HG02938 (cell line): ENCODE data around the gene AP1G1.
"Not testable (repeated sequence)": the region's sequence is repeated elsewhere in the genome, so short reads cannot be mapped to it uniquely, and the experiment has no call there.

ENCODE experiments used
- ATAC-seq: cut with Tn5 transposase; IDR thresholded peaks from one replicate; pipeline ENCODE4 v1.9.1; 2021; ENCODE audit warnings: mild to moderate bottlenecking, moderate library complexity; ENCODE audit not compliant: unreplicated experiment

The AP1G1 gene

DNA sequence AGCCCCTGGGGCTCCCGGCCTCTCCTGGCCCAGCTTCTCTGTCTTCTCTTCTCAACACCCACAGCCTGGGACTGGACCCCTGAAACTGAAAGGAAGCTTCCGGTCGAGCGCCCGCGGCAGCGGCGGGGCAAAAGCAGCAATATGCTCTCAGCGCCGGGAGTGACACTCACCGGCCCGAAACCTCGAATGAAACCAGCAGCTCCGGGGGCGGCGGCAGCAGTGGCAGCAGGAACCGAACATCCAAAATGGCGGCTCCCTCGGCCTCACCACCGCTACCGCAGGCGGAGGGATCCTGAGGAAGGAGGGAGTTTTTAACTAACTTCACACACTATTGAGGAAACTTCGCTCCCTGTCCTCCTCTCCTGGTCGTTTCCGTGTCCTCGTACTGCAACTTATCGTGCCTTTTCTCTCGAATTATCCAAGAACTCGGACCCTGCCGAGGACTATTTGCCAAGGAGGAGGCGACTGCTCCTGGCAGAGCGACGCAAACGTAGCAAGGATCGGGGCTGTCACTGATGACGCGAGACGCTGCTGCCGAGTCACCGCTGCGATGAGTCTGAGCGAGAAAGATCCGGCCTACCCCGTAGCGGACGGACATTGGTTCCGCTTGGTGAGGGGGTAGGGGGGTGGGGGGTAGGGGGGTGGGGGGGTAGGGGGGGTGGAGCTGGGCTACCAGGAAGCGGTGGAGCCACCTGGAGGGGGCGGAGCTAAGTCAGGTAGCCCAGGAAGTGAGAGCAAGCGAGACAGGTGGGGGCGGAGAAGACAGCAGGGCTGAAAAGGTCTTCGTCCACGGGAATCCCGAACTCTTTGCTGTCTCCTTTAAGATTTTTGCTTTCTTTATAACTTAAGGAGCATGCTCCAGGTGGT lies at the start of gene AP1G1:
Gene AP1G1, minus strand, starts transcription at position 242 of the 867 bp plus-strand sequence. CDS start 19,355 bp downstream, outside the sequence.
- peak; percentile 69 for ATAC-seq

DNA sequence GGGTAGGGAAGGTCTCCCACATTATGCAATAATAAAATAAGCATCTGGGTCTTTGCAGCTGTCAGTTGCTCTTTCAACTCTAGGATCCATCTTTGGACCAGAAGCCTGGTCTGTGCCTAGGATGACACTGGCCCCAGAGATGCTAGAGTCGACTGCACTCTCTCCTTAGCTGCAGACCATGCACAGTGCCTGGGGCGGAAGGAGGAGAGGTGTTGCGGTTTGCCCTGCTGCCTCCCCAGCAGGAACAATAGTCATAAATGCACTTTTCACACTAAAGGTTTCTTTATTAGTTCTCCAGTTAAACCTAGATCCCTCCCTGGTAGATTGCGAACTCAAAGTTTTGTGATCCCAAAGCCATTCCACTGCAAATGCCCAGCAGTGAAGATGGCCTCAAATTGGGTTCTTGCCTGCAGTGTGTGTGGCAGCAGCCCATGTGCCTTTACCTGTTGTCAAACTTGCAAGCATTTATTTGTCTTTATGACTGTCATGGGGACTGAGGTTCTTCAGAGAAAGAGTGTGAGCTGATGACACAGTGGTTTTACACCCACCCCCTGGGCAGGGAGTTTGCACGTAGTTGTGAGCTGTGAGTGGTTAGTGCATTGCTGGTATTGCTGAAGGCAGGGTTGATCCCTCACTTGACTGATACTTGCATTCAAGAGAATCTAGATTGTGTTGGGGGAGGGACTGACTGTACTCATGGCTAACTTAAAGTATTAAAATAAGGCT lies 47.5 kb upstream of the AP1G1 start:
- no peak for ATAC-seq

DNA sequence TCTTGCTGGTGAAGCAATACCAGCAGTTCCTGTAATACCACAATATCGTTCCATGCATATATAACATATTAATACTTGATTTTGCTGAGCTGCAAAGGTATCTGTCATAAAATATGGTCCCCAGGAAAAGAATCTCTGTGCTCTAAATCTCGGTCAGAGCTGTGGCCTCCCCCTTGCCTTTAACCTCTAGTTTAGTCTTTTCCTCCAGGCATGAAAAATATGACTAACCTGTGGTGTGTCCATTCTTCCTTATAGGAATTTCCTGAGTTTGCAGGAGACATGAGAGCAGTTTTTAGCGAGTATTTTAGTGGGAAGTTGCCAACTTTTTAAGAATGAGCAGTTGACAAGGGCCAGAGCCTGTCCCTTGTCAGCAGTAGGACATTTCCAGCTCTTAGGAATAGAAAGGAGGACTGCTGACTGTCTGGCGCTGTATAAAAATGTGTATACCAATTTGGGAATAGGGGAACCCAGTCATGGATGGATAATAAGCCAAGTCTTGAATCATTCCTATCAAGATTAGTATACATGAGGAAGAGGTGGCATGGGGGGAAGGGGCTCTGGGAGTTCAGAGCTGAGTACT lies 45.8 kb upstream of the AP1G1 start:
- ATAC-seq = no peak

DNA sequence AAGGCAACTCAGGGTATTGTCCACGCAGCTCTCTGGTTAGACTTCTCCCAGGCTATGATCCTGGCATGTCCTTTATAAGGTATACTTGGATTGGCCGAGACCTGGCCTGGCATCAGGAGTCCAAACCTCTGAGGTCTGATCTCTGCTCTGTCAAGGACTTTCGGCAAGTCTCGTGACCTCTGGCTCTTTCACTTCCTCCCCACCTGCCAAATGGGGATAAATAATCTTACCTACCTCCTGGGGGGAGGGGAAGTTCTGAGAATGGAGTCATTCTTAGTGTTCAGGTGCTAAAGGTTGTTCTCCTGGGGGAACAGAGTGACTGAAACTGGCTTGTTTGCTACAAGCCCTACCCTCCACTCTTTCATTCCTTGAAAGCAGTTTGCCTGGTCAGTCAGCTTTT lies 44.8 kb upstream of the AP1G1 start:
- ATAC-seq = peak; percentile 51

DNA sequence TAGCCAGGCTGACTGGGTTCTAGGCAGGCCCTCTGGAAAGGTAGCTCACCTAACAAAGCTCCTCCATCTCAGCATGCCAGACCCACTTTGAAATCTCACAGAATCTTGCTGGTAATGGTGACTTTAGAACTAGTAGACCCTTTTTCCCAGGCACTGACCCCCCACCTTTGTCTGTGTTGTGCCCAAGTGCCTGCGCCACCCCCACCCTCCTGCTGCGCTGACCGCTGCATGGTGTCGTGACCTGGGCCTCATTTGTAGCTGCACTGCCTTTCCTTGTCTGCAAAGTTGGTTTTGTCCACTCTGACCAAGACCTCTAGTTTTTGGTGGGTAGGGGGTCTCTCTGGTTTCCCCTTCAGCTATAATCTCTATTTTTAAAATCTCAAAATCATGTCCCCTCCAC lies 43.9 kb upstream of the AP1G1 start:
- no peak for ATAC-seq

DNA sequence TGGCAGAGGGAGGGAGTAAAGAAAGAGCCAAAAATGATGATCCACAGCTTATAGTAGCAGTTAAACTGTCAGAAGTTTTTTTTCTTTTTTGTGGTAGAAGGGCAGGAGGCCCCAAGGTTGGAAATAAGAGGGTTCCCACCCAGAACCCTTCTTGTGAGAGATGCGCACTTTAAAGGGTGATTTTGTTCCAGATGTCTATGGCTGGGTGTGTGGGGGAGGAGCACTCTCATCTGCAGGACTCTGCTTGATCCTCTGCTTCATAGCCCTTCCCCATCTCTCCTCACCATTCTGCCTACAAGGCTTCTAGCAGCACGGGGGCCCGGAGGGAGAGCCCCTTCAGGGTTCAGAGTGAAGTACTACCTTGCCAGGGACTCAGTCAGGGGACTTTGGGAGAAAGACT lies 43.5 kb upstream of the AP1G1 start:
- ATAC-seq = no peak

DNA sequence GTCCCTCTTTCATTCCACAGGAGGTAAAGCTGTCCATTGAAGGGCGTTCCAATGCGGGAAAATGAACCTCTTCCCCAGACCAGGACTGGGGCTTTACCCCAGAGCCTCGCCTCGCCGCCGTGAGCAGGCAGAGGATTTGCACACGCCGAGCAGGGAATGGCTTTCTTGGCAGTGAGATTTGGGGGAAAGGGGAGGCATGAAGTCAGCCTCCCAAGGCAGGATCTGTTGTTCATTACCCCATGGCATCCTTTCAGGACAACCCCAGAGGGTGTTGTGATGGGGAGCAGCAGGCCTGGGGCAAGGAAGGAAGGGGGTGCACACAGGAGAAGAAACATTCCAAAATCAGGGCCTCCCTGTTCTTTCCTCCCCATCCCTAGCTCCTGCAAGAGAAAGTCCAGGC lies 43.1 kb upstream of the AP1G1 start:
- ATAC-seq = no peak

DNA sequence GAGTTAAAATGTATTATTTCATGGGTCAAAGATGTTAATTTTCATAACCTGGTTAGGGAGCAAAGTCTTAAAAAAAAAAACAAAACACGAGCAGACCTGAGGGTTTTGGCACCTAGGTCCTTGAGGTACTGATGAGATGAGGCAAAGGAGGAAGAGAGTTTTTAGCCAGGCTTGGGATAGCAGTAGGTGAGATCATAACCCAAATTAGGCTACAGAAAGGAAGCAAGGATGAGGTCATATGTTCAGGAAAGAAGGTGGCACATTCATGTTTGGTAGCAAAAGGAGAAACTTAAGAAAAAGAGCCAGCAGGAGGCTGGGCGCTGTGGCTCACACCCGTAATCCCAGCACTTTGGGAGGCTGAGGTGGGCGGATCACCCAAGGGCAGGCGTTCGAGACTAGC lies 40.0 kb upstream of the AP1G1 start:
- ATAC-seq = no peak

DNA sequence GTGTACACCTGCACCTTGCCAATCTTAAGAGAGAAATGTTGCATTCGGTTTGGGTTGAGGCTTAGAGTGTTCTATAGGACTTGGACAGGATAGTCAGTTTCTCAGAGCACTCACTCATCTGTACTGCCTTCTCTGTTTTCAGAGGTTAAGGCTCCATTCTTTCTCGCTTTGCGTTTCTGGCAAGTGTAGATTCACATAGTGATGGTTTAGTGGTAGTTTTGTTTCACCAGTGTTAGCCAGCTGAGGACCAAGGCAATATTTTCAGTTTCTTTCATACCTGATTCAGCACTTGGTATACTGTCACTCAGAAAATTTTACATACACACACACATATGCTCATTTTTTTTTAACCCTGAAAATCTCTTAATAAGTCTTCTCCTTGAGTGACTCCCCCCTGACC lies 38.5 kb upstream of the AP1G1 start:
- no peak for ATAC-seq

DNA sequence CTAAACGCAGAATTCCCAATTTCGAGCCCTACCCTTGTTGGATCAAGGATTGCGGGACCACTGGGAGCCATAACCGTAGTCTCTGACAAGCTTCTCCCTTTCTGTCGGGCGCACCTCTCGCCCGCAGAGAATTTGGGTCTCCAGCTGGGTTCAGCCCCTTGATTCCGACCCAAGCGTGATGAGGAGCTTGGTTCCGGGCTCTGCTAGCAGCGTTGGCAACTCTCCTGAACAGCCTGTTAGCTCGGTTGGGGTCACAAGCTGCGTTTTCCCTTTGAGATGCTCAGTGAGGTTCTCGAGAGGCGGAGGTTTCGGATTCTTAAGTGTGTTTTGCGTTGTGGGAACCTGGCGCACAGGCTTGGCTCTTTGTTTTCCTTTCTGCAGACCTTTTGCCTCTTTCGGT lies 37.8 kb upstream of the AP1G1 start:
- ATAC-seq = peak; percentile 13

DNA sequence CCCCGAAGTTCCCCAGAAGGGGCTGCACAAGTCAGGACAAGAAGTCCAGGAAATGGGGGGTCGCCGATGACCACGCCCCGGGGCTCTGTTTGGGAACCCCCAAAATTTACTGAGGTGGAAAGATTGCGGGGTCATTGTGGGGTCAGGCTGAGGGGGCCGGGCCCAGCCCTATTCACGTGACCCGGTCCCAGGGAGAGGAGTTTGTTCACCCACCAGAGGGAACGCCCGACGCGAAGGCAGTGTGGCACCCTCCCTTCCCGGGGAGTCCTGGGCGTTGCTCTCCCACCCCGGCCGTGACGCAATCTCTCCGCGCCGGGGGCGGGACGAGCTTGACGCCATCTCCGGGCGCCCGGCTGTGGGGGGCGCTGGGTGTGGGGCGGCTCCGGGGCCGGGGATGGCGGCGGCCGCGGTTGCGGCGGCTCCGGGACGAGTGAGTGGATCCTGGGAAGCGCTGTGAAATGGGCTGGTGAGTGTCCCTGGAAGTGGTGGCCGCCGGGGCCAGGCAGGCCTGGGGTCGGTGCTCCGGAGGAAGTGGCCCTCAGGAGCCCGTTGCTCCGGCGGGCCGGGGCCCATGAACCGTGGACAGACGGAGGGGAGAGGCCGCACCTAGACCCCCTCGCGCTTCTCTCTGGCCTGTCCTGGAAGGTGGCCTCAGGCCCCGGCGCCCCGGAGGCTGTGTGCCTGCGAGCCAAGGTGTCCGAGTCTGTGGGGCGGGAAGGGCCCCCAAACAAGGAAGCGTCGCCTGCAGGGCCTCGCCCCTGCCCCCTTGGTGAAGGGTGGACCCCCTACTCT lies 37.2 kb upstream of the AP1G1 start, which contains the start of gene ATXN1L:
Gene ATXN1L, plus strand, starts transcription at position 338 of the 792 bp plus-strand sequence. CDS start 3,765 bp downstream, outside the sequence.
- peak; percentile 58 for ATAC-seq

DNA sequence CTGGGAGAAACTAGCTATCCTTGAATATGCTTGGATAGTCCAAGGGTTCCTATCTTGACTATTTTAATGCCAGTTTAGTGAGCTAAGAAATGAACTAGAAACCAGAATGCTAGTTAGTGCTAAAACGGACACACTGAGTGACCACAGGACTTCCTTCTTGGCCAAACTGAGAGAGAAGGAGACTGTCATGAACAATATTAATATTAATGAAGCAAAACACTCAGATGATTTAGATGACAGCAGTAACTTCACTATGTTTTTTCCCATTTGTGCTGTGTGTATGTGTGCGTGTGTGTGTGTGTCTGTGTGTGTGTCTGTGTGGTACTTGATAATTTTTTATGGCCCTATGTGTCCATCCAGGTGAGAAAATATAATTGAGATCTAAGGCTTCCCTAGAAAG lies 34.9 kb upstream of the AP1G1 start:
- no peak for ATAC-seq

DNA sequence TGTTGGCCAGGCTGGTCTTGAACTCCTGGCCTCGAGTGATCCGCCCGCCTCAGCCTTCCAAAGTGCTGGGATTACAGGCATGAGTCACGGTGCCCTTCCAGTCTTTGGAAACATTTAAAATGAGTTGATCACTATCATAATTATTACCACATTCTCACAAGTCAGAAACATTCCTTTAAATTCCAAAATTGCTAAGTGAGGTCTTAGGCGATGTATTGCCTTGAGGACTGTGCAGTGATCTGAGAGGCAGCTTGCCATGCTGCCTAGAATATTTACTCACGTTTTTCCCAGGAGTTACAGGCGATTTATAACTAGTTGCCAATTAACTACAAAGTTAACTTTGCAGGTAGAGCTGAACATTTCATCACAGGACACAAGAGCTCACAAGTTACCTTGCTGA lies 31.4 kb upstream of the AP1G1 start:
- ATAC-seq = no peak

DNA sequence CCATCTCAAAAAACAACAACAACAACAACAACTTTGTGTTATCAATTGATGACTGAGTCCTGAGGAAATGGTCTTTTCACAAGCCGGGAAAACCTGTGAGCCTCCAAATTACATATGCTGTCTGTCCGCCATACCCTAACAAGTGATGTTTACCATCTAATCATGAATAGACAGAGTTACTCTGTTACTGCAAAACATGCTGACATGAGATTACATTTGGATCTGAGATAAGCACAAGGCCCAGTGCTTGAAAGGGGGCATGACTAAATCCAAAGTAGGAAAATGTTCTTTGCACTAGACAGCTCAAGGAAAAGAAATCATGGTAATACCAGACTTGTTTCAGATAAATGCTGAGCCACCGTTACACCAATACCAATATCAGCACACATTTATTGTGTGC lies 28.5 kb upstream of the AP1G1 start:
- no peak for ATAC-seq

DNA sequence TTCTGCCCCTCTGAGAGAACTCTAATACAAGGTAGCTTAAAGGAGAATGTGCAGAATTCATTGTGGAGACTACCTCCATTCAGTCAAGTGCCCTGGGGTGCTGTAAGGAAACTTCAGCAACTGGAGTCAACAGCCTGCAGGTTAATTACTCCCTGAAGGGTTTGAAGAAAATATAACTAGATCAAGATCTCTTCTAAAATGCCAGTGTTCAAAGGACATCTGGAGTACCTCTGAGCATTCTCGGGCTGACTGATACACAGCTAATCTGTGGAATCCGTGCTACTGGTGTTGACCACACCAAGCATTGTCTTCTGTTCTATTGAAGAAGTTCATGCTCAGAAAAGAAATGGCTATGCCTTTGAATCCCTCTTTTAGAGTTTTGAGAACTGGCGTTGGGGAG lies 25.7 kb upstream of the AP1G1 start:
- ATAC-seq = no peak

DNA sequence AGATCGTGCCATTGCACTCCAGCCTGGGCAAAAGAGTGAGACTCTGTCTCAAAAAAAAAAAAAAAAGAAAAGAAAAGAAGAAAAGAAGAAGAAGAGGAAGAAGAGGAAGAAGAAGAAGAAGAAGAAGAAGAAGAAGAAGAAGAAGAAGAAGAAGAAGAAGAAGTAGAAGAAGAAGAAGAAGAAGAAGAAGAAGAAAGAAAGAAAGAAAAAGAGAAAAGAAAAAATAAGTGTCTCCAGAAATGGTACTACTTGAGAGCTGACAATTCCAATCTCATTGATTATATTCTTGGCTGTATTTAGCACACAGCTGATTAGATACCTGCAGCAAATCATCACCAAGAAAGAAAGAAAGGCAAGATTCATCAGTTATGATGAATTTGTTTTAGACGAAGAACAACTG lies 23.5 kb upstream of the AP1G1 start:
- ATAC-seq = not testable (repeated sequence)

DNA sequence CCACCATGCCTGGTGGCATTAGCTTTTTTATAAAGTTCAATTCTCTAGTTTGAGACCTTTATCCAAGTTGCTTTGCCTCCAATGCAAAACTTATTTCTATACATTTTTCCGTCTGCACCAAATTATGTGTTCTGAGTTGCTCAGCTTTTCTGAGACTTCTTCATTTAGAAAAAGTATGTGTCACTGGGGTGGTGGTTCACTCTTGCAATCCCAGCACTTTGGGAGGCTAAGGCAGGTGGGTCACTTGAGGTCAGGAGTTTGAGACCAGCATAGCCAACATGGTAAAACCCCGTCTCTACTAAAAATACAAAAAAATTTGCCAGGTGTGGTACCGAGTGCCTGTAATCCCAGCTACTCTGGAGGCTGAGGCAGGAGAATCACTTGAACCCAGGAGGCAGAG lies 23.1 kb upstream of the AP1G1 start:
- not testable (repeated sequence) for ATAC-seq

DNA sequence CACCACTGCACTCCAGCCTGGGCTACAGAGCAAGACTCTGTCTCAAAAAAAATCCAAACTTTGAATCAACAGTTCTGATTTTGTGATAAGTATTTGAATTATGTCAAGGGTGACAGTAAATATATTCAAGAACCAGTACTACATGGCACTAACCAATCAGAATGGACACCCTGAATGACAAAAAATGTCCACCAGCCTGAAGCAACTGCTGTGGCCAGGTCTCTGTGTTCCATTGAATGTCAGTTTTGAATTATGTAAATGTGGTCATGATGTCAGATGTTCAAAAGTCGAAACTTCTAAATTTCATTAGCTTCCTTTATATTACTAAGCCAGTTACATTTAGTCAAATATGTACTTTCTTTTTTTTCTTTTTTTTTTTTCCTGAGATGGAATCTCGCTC lies 21.7 kb upstream of the AP1G1 start:
- ATAC-seq = no peak

DNA sequence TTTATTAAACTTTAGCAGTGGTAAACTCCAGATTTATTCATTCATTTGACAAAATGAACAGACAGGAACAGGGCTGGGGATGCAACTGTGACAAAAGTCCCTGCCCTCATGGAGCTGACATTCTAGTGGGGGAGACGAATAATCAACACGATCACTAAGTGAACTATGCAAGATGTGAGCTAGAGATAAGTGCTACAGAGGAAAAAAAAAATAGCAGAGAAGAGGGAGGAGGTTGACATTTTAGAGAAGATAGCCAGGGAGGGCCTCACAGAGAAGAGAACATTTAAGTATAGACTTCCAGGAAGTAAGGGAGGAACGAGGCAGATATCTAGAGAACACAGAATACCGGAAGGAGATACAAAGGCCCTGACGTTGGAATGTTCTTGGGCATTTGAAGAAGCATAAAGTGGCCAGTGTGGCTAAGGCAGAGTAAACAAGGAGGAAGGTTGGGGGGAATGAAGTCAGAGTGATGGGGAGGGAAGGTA lies 17.9 kb upstream of the AP1G1 start:
- ATAC-seq = no peak

DNA sequence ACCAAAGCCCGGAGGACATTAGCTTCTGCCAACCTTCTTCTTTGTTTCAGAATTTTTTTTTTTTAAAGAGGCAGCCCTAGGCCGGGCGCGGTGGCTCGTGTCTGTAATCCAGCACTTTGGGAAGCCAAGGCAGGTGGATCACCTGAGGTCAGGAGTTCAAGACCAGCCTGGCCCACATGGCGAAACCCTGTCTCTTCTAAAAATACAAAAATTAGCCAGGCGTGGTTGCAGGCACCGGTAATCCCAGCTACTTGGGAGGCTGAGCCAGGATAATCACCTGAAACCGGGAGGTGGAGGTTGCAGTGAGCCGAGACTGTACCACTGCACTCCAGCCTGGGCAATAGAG lies 8.5 kb upstream of the AP1G1 start:
- ATAC-seq = peak; percentile 13

DNA sequence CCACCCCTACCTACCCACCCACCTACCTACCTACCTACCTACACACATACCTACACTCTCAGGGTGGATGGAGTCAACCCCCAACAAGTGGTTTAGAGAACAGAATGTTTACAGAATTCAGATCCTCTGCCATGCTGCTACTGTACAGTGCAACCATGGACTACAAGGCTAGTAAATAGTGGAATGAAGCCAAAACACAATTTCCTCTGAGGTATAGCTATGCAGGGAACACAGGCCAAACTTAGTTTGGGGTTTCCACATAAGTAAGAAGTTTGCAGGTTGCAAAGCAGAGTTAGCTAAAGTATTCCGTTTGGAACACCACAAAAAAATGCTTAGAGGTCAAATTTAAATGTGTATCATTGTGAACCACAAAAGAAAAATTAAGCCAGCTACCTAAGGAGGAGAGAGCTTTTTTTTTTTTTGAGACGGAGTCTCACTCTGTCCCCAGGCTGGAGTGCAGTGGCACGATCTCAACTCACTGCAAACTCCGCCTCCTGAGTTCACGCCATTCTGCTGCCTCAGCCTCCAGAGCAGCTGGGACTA lies 2.7 kb upstream of the AP1G1 start:
- ATAC-seq = no peak
